ENCODE results near the gene MSI2. TPM values are rescaled to one million over a fixed set of nuclear protein-coding genes. Genes with fewer than 3 reads are reported as not detected.
A peak's percentile ranks its signal among the peaks of the same experiment; 100 is the strongest.

MSI2 gene
- total RNA-seq, 2 experiments from 2014 or later: 59.6 to 61.7 TPM

- ATAC-seq: peak; percentile 82
- no peak for TF ChIP-seq CTCF (IDR thresholded peaks at IDR 0.05)
- CTCF ChIA-PET: interaction anchor here (0.7 to 3.2 kb wide), 9 partner anchors 9 to 371 kb away, joined by 3 to 32 read pairs (median 3); no protein-coding TSS in a partner anchor
- intact Hi-C loops (cut with micrococcal nuclease): no loop called here
- POLR2A ChIA-PET: interaction anchor here (0.6 to 0.9 kb wide), 4 partner anchors 16 to 161 kb away, joined by 3 to 4 read pairs (median 3); no protein-coding TSS in a partner anchor
- Mint-ChIP-seq H3K27me3 (no peaks in the 10 kb centered on the region), H3K4me1 (ENCODE audit: low read depth) (peaks cover 49% of the 10 kb centered on the region), H3K27ac (peak overlapping the region; percentile 43), H3K4me3 (peak overlapping the region; percentile 34), H3K36me3 (ENCODE audit: low read depth) (peaks cover 11% of the 10 kb centered on the region), H3K9me3 (no peaks in the 10 kb centered on the region)
- DNase-seq: peak; percentile 73
These were observed 151.9 kb downstream of the MSI2 start for GRCh38 chr17:57408071-57408811.

- Mint-ChIP-seq H3K4me1 (ENCODE audit: low read depth) (peaks cover 48% of the 10 kb centered on the region), H3K4me3 (no peak overlapping the region), H3K9me3 (no peaks in the 10 kb centered on the region), H3K27ac (no peak overlapping the region), H3K27me3 (no peaks in the 10 kb centered on the region), H3K36me3 (ENCODE audit: low read depth) (peaks cover 5% of the 10 kb centered on the region)
- CTCF ChIA-PET: interaction anchor here (0.6 to 0.7 kb wide), 2 partner anchors 167 to 310 kb away, joined by 3 read pairs; no protein-coding TSS in a partner anchor
- intact Hi-C loops (cut with micrococcal nuclease): no loop called here
- ATAC-seq (no peak), DNase-seq (no peak)
- no peak for TF ChIP-seq CTCF (IDR thresholded peaks at IDR 0.05)
- POLR2A ChIA-PET: interaction anchor here (1.0 kb wide), 1 partner anchor 31 kb away, joined by 3 read pairs; no protein-coding TSS in a partner anchor
These were observed 153.8 kb downstream of the MSI2 start for GRCh38 chr17:57410169-57410568.

- POLR2A ChIA-PET: interaction anchor here (0.8 kb wide), 1 partner anchor 441 kb away, joined by 3 read pairs; no protein-coding TSS in a partner anchor
- H3K4me1 Mint-ChIP-seq (ENCODE audit: low read depth): peaks cover 37% of the 10 kb centered on the region
- intact Hi-C loops (cut with micrococcal nuclease): no loop called here
- no peaks in the 10 kb centered on the region for H3K27me3 Mint-ChIP-seq
- CTCF ChIA-PET: interaction anchor here (1.3 kb wide), 1 partner anchor 11 kb away, joined by 4 read pairs; no protein-coding TSS in a partner anchor
- ATAC-seq (no peak), DNase-seq (no peak)
- peaks cover 2% of the 10 kb centered on the region for H3K9me3 Mint-ChIP-seq
- peaks cover 8% of the 10 kb centered on the region for H3K36me3 Mint-ChIP-seq (ENCODE audit: low read depth)
- no peak overlapping the region for H3K27ac Mint-ChIP-seq
- H3K4me3 Mint-ChIP-seq: no peak overlapping the region
- TF ChIP-seq CTCF (IDR thresholded peaks at IDR 0.05): no peak
These were observed 156.3 kb downstream of the MSI2 start for GRCh38 chr17:57412520-57413096.

- DNase-seq (no peak), ATAC-seq (no peak)
- intact Hi-C loops (cut with micrococcal nuclease): no loop called here
- peaks cover 32% of the 10 kb centered on the region for H3K4me1 Mint-ChIP-seq (ENCODE audit: low read depth)
- CTCF ChIA-PET: interaction anchor here (1.2 to 1.3 kb wide), 3 partner anchors 10 to 258 kb away, joined by 3 to 4 read pairs (median 4); no protein-coding TSS in a partner anchor
- TF ChIP-seq CTCF (IDR thresholded peaks at IDR 0.05): no peak
- POLR2A ChIA-PET: no interaction called here
- H3K36me3 Mint-ChIP-seq (ENCODE audit: low read depth): peaks cover 8% of the 10 kb centered on the region
- H3K9me3 Mint-ChIP-seq: peaks cover 2% of the 10 kb centered on the region
- H3K4me3 Mint-ChIP-seq: no peak overlapping the region
- no peak overlapping the region for H3K27ac Mint-ChIP-seq
- H3K27me3 Mint-ChIP-seq: no peaks in the 10 kb centered on the region
These were observed 157.7 kb downstream of the MSI2 start for GRCh38 chr17:57413848-57414651.

Data from activated CD8-positive, alpha-beta T cell treated with anti-CD3 and anti-CD28 coated beads for 36 hours (primary cell).